Measurements from ENCODE around the gene MAN2B2.

Gene MAN2B2

DNA sequence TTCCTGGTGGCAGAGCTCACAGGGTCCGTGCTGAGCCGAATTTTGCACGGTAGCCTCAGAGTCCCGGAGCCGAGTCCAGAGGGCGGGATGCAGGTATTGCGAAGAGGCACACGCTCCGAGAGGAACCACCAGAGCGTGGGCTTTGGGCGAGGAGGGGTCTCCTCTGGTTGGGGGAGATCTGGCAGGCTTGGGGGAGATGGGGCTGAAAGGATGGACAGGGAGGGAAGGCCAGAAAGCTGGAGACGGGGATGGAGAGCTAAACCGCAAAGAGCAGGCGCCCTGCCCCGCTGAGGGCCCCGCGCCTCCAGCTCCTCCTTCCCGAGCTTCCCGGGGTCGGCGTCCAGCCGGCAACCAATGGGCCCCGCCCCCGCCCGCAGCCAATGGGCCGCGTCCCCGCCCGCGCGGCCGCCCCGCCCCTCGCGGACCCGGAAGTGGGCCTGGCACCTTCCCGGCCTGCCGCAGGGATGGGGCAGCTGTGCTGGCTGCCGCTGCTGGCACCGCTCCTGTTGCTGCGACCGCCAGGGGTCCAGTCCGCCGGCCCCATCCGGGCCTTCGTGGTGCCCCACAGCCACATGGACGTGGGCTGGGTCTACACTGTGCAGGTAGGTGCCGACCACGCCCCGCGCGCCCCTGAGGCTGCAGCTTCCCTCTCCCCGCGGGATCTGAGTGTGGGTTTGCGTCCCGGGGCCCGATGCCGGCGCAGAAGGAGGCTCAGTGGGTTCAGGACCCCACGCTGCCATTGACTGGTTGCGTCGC lies at the start of gene MAN2B2:
Gene MAN2B2, plus strand, starts transcription at position 443 of the 756 bp plus-strand sequence. Its CDS starts 22 bp downstream, at position 465.
- FAIRE-seq = no peak

GRCh38 chr4:6525474-6525873 lies 49.5 kb upstream of the MAN2B2 start:
- FAIRE-seq = no peak

DNA sequence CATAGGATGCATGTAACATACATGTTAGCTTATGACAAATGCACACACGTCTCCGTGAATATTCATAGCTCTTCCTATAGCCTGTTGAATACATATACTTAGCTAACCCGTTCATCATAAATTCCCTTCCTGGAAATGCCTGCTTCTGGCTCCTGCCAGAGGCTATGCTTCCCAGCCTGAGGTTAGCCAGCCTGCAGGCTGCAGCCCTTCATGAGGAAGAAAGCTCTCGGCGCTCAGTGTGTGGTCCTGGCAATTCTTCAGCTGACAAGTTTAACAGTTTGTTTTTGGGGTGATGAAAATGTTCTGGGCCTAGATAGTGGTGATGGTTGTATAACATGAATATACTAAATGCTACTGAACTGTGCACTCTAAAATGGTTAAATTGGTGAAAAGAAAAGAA lies 48.8 kb upstream of the MAN2B2 start:
- no peak for FAIRE-seq

DNA sequence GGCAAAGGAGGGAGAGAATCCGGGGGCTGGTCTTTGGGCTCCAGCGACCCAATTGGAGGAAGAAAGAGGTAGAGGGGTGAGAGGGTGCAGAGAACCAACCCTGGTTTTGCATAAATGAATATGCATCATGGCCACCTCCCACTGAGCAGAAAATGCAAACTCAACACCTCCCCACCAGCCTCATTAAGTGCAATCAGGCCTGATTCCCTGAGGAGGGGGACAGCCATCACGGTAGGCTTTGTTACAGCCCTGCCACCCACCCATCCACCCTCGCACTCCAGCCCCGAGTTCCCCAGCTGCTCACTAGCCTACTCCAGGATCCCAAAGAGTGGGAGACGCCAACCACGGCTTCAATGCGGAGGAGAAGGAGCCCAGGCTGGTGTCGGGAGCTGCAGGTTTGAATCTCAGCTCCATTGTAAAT lies 48.3 kb upstream of the MAN2B2 start:
- no peak for FAIRE-seq

DNA sequence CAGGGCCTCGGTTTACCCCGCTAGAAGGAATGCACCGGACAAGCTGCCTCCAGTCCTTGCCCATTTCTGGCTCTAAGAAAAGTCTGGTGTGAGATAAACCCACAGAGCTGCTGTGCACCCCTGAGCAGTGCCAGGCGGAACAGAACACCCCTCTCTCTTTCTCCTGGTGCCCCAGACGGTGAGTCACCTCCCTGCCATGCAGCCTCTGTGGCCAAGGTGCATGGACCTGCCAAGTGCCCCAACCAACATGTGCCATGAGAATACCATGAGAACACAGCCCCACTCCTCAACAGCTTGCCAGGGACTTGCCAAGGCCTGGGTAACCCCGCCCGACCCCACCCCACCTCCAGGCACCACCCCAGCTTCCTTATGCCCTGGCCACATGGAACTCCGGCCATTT lies 47.7 kb upstream of the MAN2B2 start:
- FAIRE-seq = no peak

- no peak for FAIRE-seq
Measured at GRCh38 chr4:6527683-6528595, 47.0 kb upstream of the MAN2B2 start.

DNA sequence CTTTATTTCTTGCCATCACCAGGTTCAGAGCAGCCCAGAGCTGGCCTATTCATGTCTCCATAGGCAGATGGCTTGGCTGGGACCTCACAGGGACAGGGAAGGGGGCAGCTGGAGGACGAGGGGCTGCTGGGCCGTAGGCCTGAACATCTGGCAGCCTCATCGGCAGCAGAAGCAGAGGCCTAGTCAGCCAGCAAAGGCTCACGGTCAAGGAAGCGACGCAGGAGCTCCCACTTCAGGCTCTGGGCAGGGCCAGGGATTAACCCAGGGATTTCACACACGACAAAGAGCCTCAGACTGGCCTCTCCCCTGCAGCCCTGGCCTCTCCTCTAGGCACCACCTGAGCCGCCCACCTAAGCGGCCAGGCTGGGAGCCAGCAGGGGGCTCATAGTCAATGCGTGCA lies 46.0 kb upstream of the MAN2B2 start:
- no peak for FAIRE-seq

GRCh38 chr4:6530301-6530700 lies 44.7 kb upstream of the MAN2B2 start:
- no peak for FAIRE-seq

- no peak for FAIRE-seq
Measured at GRCh38 chr4:6530964-6531363, 44.0 kb upstream of the MAN2B2 start.

DNA sequence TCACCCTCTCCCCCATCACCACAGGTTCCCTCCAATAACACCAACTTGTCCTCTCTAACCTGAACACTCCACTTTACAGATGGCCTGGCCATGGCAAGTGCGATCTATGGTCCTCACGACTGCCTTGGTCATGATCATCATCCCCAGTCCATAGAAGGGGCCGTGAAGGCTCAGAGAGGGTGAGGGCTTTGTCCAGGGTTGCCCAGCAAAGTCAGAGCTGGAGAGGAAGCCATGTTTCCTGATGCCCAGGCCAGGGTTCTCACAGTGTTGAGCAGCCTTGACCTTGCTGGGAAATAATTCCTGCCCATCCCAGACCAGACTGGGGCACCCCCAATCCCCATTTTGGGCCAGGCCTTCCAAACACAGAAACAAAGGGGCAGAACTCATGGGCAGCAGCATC lies 42.9 kb upstream of the MAN2B2 start:
- no peak for FAIRE-seq

DNA sequence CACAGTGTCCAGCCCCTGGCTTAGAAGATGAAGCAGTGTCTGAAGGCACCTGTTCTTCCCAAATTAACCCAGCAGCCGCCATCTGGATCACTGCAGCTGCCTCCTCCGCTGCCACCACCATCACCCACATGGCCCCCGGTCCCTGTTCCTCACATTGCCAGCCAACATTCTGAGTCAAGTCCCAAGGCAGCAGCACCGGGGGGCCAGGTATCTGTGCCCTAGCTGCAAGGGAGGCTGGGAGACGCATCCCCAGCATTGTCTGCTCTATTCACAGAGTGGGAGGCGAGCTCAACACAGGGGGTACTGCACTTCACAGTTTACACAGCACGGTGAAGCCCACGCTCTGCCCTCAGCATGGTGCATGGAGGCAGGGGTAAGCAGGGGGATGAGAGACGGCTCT lies 42.3 kb upstream of the MAN2B2 start:
- no peak for FAIRE-seq

DNA sequence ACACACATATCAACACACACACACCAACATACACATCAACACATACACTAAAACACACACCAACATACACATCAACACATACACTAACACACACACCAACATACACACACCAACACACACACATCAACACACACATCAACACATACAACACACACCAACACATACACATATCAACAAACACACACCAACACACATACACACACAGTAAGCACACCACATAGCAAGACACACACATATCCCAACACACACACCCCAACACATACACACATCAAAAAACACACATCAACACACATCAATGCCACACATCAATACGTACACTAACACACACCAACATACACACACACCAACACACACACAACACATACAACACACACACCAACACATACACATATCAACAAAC lies 40.9 kb upstream of the MAN2B2 start:
- no peak for FAIRE-seq

GRCh38 chr4:6534618-6535328 lies 40.2 kb upstream of the MAN2B2 start:
- FAIRE-seq = no peak

GRCh38 chr4:6535329-6535692 lies 39.7 kb upstream of the MAN2B2 start:
- no peak for FAIRE-seq

GRCh38 chr4:6535706-6536105 lies 39.3 kb upstream of the MAN2B2 start:
- no peak for FAIRE-seq

GRCh38 chr4:6538111-6538510 lies 36.9 kb upstream of the MAN2B2 start:
- no peak for FAIRE-seq

DNA sequence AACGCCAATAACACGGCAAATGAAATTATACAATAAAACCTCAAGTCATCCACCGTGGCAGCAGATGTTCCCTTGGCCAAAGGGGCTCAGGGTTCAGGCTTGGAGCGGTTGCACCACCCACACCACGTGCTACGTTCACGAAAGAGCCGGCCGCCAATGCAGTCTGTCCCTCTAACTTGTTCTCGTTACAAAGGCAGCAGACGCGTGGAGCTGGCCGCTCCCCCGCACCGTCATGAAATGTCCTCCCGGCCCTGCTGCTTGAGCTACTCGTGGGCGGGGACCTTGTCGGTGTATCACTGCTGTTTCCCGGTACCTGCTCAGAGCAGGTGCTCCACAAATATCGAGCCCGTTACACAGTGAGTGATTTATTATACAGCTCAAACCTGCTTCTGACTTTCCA lies 36.4 kb upstream of the MAN2B2 start:
- FAIRE-seq = no peak

- no peak for FAIRE-seq
Measured at GRCh38 chr4:6539009-6539764, 35.8 kb upstream of the MAN2B2 start.

DNA sequence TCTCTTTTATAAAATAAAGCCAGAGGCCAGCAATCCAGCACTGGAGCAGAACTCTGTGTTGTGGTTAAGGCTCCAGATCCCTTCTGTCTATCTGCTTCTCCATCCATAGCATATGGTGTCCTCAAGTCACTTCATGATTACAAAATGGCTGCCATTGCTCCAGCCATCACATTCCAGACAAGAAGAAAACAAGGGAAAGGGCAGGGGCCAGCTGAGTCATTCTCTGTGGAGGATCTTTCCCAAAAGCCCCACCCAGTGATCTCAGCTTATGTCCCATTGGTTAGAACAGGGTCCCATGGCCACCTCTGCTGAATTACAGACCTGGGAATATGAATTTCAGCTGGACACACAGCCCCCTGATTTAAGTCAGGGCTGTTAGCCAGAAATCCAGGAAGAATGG lies 34.1 kb upstream of the MAN2B2 start:
- FAIRE-seq = no peak

GRCh38 chr4:6541789-6542188 lies 33.2 kb upstream of the MAN2B2 start:
- FAIRE-seq = no peak

DNA sequence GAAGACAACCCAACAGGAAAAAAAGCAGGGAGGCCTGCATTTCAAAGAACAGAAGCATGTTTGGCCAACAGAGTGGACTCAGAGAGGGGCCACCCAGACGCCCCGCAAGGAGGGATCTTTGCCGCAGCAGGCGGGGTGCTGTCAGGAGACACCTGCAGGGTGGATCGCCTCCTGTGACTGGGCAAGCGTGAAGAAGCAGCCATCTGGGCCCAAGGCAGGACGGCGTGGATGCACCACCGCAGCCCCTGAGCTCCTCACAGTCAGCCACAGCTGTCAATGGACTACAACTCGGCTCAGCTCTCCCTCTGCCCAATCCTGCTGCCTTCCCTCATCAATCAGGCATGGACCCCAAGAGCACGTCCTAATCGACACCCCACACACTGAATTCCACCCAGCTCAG lies 32.0 kb upstream of the MAN2B2 start:
- no peak for FAIRE-seq

DNA sequence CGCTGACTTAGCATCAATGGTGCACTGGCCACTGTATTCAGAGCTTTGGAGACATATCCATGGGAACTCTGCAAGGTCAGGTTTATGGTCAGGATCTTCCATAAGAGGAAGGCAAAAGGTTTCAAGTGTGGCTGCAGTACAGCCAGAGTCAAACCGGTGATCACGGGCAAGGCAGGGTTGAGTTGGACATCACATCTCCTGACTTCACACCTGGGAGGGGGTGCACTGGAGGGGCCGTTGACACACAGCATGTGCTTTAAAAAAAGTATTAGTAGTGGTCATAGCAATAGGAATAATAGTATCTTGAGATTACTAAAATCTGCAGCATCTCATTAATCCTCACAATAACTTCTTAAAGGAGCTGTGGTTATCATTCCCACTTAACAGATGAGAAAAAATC lies 28.9 kb upstream of the MAN2B2 start:
- no peak for FAIRE-seq

Measured in A204.1 (cell line).